GM21381 (cell line): ENCODE results near the gene FIBCD1.

Experiments
- ATAC-seq: cut with Tn5 transposase; IDR thresholded peaks from one replicate; pipeline ENCODE4 v1.9.1; 2021; ENCODE audit warnings: mild to moderate bottlenecking, moderate library complexity; ENCODE audit not compliant: unreplicated experiment

The FIBCD1 gene

GRCh38 chr9:130862747-130863146, 76.3 kb downstream of the FIBCD1 start:
- ATAC-seq, result no peak

- ATAC-seq, result no peak
Observed at GRCh38 chr9:130862217-130862616, 76.8 kb downstream of the FIBCD1 start.

- ATAC-seq, result no peak
Observed at GRCh38 chr9:130861372-130862180, 77.5 kb downstream of the FIBCD1 start.

GRCh38 chr9:130860458-130861316, 78.4 kb downstream of the FIBCD1 start:
- no peak for ATAC-seq

GRCh38 chr9:130858739-130859705, 80.0 kb downstream of the FIBCD1 start:
- ATAC-seq, result no peak

- ATAC-seq, result no peak
Observed at GRCh38 chr9:130857864-130858738, 80.9 kb downstream of the FIBCD1 start.

GRCh38 chr9:130856474-130856873, 82.6 kb downstream of the FIBCD1 start:
- ATAC-seq, result no peak

- ATAC-seq, result no peak
Observed at GRCh38 chr9:130854835-130855234, 84.2 kb downstream of the FIBCD1 start.

- ATAC-seq, result no peak
Observed at GRCh38 chr9:130854092-130854491, 85.0 kb downstream of the FIBCD1 start.

GRCh38 chr9:130852801-130853200, 86.2 kb downstream of the FIBCD1 start:
- no peak for ATAC-seq
